Panc1 (cell line): ENCODE results near the gene LSM12. TPM values are rescaled to one million over a fixed set of nuclear protein-coding genes. Genes with fewer than 3 reads are reported as not detected.
"Not testable (repeated sequence)": the region's sequence is repeated elsewhere in the genome, so short reads cannot be mapped to it uniquely, and the experiment has no call there.

Source experiments
- ATAC-seq: fragments of 200-7000 bp; cut with Tn5 transposase; 2 replicates; pipeline ENCODE4 v1.9.1; 2020; ENCODE audit warnings: mild to moderate bottlenecking, moderate library complexity
- BruUV-seq: library from RNA; stranded (reverse); fragments of 400-500 nt; replicated peaks from 2 replicates; lab custom pipeline; 2021; lab: Mats Ljungman, UMichigan
- CTCF ChIA-PET: fragments of 300-600 bp; sonication (Branson Sonifier 250); formaldehyde crosslinking; loops from one replicate; lab custom pipeline; 2022; ENCODE audit warnings: antibody characterized with exemption; lab: Charles Lee
- POLR2A ChIA-PET: fragments of 300-600 bp; sonication (Branson Sonifier 250); formaldehyde crosslinking; loops from one replicate; lab custom pipeline; 2022; ENCODE audit warnings: antibody characterized with exemption; lab: Charles Lee
- DNase-seq: peaks from one replicate; pipeline ENCODE4 v3.0.0-alpha.2; 2010; ENCODE audit warnings: low read depth, low spot score
- H3K27ac ChIP-seq: 2 replicates; pipeline ENCODE4 v1.5.1; 2011; ENCODE audit warnings: mild to moderate bottlenecking, low read length, inconsistent platforms
- H3K27me3 ChIP-seq: fragments of 200-500 bp; sonication (Bioruptor generic); 2 replicates; pipeline ENCODE4 v1.6.0; 2014; ENCODE audit warnings: low read length, inconsistent platforms; ENCODE audit not compliant: control insufficient read depth, insufficient read depth
- H3K36me3 ChIP-seq: fragments of 200-500 bp; sonication (Bioruptor generic); 2 replicates; pipeline ENCODE4 v1.5.1; 2014; ENCODE audit warnings: inconsistent platforms, mild to moderate bottlenecking, low read length, moderate library complexity; ENCODE audit not compliant: control insufficient read depth, insufficient read depth
- H3K4me1 ChIP-seq: 2 replicates; pipeline ENCODE4 v1.5.1; 2011; ENCODE audit warnings: inconsistent platforms, mild to moderate bottlenecking, low read length, moderate library complexity; ENCODE audit not compliant: control insufficient read depth, insufficient read depth
- H3K4me3 ChIP-seq, 2 experiments: 2 replicates each; pipeline ENCODE4 v1.5.1; 2011 to 2012; ENCODE audit warnings: low read depth in 2 of 2, low read length in 2 of 2, mild to moderate bottlenecking in 2 of 2, inconsistent platforms in 1 of 2, moderate library complexity in 1 of 2
- H3K9me3 ChIP-seq: fragments of 200-500 bp; sonication (Bioruptor generic); 2 replicates; pipeline ENCODE4 v1.5.1; 2014; ENCODE audit warnings: low read depth, mild to moderate bottlenecking, inconsistent platforms, low read length, moderate library complexity; ENCODE audit not compliant: control insufficient read depth, insufficient read depth
- POLR2AphosphoS5 ChIP-seq: IDR thresholded peaks from 2 replicates; pipeline ENCODE4 v1.6.1; 2012; ENCODE audit warnings: mild to moderate bottlenecking, low read depth, low read length, moderate library complexity
- REST ChIP-seq, 2 experiments: IDR thresholded peaks; 2 replicates each; pipeline ENCODE4 v1.6.1; 2011 to 2012; ENCODE audit warnings: low read depth in 2 of 2, control low read depth in 1 of 2, low read length in 1 of 2, mild to moderate bottlenecking in 1 of 2, moderate library complexity in 1 of 2; ENCODE audit not compliant: insufficient read depth in 1 of 2
- SIN3A ChIP-seq: IDR thresholded peaks from 2 replicates; pipeline ENCODE4 v1.6.1; 2012; ENCODE audit warnings: low read depth, mild to moderate bottlenecking, low read length, moderate library complexity, borderline replicate concordance; ENCODE audit not compliant: insufficient read depth
- TCF7L2 ChIP-seq: IDR thresholded peaks from 2 replicates; pipeline ENCODE4 v1.6.1; 2011; ENCODE audit warnings: mild to moderate bottlenecking, low read depth, low read length, inconsistent platforms
- in situ Hi-C: cut with HindIII; loops from 2 replicates; pipeline ENCODE4 v1.10.0; 2016; ENCODE audit warnings: low sequenced_read_pairs, low pct_unique_long_range_greater_than_20kb
- intact Hi-C: fragments of 100-400 bp; cut with micrococcal nuclease; formaldehyde crosslinking; loops from one replicate; pipeline ENCODE4 v1.10.0; 2022; ENCODE audit not compliant: unreplicated experiment
- total RNA-seq: library from RNA; stranded (reverse); gene quantifications from one replicate; pipeline ENCODE4 v1.2.1, GENCODE V29; 2021; ENCODE audit not compliant: unreplicated experiment
- TF ChIP-seq, protein P1 (sequence below): fragments of 450-650 bp; IDR thresholded peaks from 2 replicates; pipeline ENCODE4 v1.5.1; 2017; ENCODE audit warnings: mild to moderate bottlenecking

Gene LSM12
- total RNA-seq, 1 experiment from 2014 or later: 73.0 TPM

GRCh38 chr17:44022246-44022645 lies 44.2 kb downstream of the LSM12 start:
- H3K4me1 ChIP-seq: no peaks in the 10 kb centered on the region
- in situ Hi-C loops (no loop called here), intact Hi-C loops (no loop called here)
- no peaks in the 10 kb centered on the region for H3K27me3 ChIP-seq
- no peak for TF ChIP-seq POLR2AphosphoS5
- no peak for TF ChIP-seq REST (IDR thresholded peaks at IDR 0.05; ENCODE audit: insufficient read depth in 1 of 2, low read depth in 2 of 2, low read length in 1 of 2)
- no peak for TF ChIP-seq TCF7L2
- TF ChIP-seq, protein P1, sequence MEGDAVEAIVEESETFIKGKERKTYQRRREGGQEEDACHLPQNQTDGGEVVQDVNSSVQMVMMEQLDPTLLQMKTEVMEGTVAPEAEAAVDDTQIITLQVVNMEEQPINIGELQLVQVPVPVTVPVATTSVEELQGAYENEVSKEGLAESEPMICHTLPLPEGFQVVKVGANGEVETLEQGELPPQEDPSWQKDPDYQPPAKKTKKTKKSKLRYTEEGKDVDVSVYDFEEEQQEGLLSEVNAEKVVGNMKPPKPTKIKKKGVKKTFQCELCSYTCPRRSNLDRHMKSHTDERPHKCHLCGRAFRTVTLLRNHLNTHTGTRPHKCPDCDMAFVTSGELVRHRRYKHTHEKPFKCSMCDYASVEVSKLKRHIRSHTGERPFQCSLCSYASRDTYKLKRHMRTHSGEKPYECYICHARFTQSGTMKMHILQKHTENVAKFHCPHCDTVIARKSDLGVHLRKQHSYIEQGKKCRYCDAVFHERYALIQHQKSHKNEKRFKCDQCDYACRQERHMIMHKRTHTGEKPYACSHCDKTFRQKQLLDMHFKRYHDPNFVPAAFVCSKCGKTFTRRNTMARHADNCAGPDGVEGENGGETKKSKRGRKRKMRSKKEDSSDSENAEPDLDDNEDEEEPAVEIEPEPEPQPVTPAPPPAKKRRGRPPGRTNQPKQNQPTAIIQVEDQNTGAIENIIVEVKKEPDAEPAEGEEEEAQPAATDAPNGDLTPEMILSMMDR: no peak
- no peak for TF ChIP-seq SIN3A
- H3K36me3 ChIP-seq: no peaks in the 10 kb centered on the region
- ChIA-PET POLR2A (no interaction called here), CTCF (no interaction called here)
- ATAC-seq (no peak), DNase-seq (no peak)
- no peak overlapping the region for H3K4me3 ChIP-seq
- no peaks in the 10 kb centered on the region for H3K9me3 ChIP-seq
- no peak overlapping the region for H3K27ac ChIP-seq
- no TSS peak for BruUV-seq

DNA sequence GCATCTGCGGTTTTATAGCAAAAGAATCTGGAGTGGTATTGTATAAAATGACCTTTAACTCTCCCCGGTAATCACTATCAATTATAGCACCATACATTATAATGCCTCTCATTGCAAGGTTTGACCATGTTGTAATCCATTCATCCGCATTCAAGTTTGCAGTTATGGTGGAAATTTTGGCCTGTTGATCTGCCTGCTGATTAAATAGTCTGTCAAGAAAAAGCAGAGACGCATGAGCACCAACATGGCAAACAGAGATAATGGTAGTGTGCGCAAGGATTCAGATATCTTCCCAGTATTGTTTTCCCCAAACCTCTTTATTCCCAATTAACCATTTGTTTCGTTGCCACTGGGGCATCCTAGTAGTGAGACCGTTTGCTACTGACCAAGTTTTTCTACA lies 45.2 kb downstream of the LSM12 start:
- CTCF ChIA-PET, H3K4me3 ChIP-seq, BruUV-seq, H3K27me3 ChIP-seq, H3K9me3 ChIP-seq, H3K4me1 ChIP-seq, ATAC-seq, in situ Hi-C loops, H3K27ac ChIP-seq, DNase-seq, POLR2A ChIA-PET, intact Hi-C loops, H3K36me3 ChIP-seq: not testable (repeated sequence)

DNA sequence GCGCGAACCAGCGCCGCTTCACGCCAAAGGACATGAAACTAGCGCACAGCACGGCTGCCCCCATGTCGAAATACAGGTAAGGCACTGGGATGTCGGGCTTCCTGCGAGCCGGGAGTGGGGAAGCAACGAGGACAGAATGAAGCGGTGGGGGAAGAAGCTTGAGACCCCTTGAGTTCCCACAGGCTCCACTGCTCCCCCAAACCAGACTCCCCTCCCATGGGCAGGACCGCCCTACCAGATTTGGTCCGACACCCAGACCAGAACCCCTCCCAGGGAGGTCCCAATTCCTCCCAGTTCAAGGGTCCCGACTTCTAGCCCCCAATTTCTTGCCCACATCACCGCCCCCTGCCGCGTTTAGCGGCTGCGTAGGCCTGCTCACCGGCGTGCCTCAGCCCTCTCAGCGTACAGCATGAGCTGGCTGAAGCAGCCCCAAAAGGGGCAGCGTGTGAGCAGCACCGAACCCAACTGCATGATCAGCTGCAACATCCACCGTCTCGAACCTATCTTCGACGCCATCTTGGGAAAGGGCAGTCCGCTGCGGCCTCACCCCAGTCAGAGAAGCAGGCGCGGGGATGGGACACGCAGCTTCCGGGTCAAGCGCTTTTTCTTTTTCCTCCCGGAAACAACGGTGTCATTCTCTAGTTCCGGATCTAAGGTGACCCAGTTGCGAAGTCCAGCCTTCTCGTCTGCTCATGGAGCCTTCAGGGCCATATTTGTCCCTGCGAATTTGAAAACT lies 51.9 kb downstream of the LSM12 start, which contains the start of gene TMEM101:
TMEM101 (minus strand) TSS at position 527 of the 736 bp plus-strand sequence; CDS start at position 516, 11 bp downstream.
- TF ChIP-seq SIN3A (no peak), REST (IDR thresholded peaks at IDR 0.05; ENCODE audit: insufficient read depth in 1 of 2, low read depth in 2 of 2, low read length in 1 of 2) (0 out of 4 replicates have a peak, but pooled peaks of 1 of the 2 experiments have one; percentile 35), POLR2AphosphoS5 (peak; percentile 79)
- Histone ChIP-seq H3K4me3 (peak within 1 kb of the TSS; percentile 97 to 99), H3K27ac (peak within 1 kb of the TSS; percentile 97), H3K36me3 (peaks cover 5% of the 10 kb centered on the region; the same call in 1 of the 2 replicates), H3K9me3 (no peaks in the 10 kb centered on the region), H3K4me1 (no peaks in the 10 kb centered on the region; the same call in 1 of the 2 replicates), H3K27me3 (no peaks in the 10 kb centered on the region)
- in situ Hi-C loops: no loop called here
- ChIA-PET POLR2A (interaction anchor here (0.6 kb wide), 1 partner anchor 55 kb away, joined by 5 read pairs; no protein-coding TSS in a partner anchor), CTCF (interaction anchor here (0.7 kb wide), 1 partner anchor 101 kb away, joined by 3 read pairs; no protein-coding TSS in a partner anchor)
- DNase-seq (peak; percentile 58), ATAC-seq (peak; percentile 94)
- intact Hi-C loops: no loop called here
- BruUV-seq: no TSS peak
